GM12878 (cell line): ENCODE results near the gene LAYN.

Source experiments
- ESRRA ChIP-seq: IDR thresholded peaks from 2 replicates; pipeline ENCODE4 v1.6.1; 2012; ENCODE audit warnings: mild to moderate bottlenecking, low read length, improper control_type of control experiment
- HDGF ChIP-seq: fragments of 450-650 bp; IDR thresholded peaks from 2 replicates; pipeline ENCODE4 v1.6.1; 2016; ENCODE audit warnings: antibody characterized with exemption
- JUND ChIP-seq: IDR thresholded peaks from 2 replicates; pipeline ENCODE4 v1.6.1; 2012; ENCODE audit warnings: low read depth, mild to moderate bottlenecking, low read length, improper control_type of control experiment, moderate library complexity
- MTA2 ChIP-seq: fragments of 450-650 bp; IDR thresholded peaks from 2 replicates; pipeline ENCODE4 v1.6.1; 2016; ENCODE audit warnings: low read depth, mild to moderate bottlenecking, moderate library complexity
- POLR2A ChIP-seq: IDR thresholded peaks from 2 replicates; pipeline ENCODE4 v1.6.1; 2011; ENCODE audit warnings: low read depth, mild to moderate bottlenecking, low read length
- TF ChIP-seq, protein P1 (sequence below): IDR thresholded peaks from 2 replicates; pipeline ENCODE4 v1.6.1; 2012; ENCODE audit warnings: mild to moderate bottlenecking, low read depth, low read length

DNA sequence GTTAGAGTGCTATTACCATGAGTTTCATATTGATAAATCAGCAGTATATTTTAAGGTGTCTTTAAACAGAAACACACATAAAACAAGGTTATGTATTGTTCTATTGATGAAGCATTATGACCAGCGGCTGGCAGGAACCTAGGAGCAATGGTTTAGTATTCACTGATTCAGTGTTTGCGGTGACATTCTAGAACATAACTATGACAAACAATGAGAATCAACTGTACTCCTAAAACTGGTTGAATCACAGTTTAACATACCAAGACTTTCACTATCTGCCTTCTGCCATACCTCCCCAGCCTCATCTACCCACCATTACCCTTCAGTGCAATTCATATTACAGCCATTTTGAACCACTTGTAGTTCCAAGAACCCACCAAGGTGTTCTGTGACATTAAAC is 17.2 kb upstream of the LAYN start:
- TF ChIP-seq ESRRA (no peak), HDGF (no peak), MTA2 (no peak), POLR2A (no peak), JUND (no peak)
- TF ChIP-seq, protein P1, sequence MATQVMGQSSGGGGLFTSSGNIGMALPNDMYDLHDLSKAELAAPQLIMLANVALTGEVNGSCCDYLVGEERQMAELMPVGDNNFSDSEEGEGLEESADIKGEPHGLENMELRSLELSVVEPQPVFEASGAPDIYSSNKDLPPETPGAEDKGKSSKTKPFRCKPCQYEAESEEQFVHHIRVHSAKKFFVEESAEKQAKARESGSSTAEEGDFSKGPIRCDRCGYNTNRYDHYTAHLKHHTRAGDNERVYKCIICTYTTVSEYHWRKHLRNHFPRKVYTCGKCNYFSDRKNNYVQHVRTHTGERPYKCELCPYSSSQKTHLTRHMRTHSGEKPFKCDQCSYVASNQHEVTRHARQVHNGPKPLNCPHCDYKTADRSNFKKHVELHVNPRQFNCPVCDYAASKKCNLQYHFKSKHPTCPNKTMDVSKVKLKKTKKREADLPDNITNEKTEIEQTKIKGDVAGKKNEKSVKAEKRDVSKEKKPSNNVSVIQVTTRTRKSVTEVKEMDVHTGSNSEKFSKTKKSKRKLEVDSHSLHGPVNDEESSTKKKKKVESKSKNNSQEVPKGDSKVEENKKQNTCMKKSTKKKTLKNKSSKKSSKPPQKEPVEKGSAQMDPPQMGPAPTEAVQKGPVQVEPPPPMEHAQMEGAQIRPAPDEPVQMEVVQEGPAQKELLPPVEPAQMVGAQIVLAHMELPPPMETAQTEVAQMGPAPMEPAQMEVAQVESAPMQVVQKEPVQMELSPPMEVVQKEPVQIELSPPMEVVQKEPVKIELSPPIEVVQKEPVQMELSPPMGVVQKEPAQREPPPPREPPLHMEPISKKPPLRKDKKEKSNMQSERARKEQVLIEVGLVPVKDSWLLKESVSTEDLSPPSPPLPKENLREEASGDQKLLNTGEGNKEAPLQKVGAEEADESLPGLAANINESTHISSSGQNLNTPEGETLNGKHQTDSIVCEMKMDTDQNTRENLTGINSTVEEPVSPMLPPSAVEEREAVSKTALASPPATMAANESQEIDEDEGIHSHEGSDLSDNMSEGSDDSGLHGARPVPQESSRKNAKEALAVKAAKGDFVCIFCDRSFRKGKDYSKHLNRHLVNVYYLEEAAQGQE, result no peak
